GM19099 (cell line): ENCODE data around the gene ADGRL3.

Source experiments
- POLR2A ChIP-seq: IDR thresholded peaks from 3 replicates; pipeline ENCODE4 v1.6.1; 2011; ENCODE audit warnings: low read depth; ENCODE audit not compliant: insufficient read length; ENCODE audit errors: extremely low read depth

ADGRL3 gene

GRCh38 chr4:61770456-61770855, 570.3 kb downstream of the ADGRL3 start:
- TF ChIP-seq POLR2A, result no peak

GRCh38 chr4:61771056-61771455, 570.9 kb downstream of the ADGRL3 start:
- TF ChIP-seq POLR2A, result no peak

DNA sequence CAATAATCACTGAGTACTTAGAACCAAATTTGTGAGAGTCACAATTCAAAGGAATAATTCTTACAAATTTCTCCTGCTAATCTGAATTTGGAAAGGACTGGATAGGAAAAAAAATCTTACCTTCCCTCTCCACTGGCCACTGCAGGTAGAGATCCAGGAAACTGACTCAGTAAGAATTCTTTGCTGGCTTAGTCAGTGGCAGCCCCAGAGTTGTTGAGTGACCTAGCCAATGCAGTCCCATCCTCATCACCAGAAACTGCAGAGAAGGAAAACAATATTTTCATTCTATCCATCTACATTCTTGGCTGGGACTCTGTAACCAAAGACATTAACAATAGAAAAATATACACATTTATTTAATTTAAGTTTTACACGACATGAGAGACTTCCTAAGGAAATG, 572.0 kb downstream of the ADGRL3 start:
- TF ChIP-seq POLR2A, result no peak

DNA sequence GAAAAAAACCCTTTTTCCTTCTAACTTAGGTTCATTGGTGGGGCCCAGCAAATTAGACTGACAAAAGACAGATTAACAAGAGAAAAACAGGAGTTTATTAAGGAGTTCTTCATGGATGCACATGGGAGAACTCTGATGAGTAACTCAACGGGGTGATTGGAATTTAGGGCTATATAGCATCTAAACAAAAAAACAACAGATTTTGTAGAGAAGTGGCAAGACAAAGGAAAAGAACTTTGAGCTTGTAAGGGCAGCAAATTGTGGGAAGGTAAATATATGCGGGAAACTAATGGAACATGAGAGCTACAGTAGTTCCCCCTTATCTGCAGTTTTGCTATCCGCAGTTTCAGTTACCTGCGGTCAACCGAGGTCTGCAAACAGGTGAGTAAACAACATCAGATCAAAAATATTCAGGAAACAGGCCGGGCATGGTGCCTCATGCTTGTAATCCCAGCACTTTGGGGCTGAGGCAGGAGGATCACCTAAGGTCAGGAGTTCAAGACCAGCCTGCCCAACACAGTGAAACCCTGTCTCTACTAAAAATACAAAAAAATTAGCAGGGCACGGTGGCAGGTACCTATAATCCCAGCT, 573.6 kb downstream of the ADGRL3 start:
- no peak for TF ChIP-seq POLR2A

DNA sequence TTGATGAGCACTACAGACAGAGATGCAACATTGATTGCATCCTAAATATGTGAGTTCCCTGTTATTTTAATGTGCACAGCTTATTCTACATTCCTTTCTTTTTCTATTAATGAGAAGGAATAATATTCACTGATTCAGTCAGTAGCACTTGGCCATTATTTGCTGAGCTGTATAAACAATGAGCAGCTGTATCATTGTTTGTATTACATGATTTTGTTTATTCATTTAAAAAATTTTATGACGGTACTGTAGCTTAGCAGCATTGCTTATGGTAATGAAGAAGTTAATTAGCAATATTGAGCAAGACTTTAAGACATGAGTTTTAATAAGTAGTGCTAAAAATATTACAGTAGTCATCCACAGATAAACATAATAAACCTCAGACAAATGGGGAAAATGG, 582.0 kb downstream of the ADGRL3 start:
- no peak for TF ChIP-seq POLR2A

DNA sequence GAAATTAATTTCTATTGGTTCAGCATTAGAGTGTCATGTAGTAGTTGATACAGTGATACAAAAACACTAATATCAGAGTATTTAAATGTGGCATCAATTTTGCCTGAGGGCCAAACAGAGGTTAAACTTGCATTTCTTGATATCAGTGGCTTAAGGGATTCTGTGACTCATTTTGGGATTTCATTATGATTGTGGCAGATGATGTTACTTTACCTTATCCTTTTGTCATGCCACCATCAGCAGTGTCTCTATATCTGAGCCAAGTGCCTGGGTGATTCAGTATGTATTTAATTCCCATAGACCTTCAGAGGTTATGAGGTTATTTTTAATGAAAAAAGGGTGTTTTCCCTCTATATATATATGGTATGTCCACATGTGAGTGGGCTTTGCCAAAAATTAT, 582.9 kb downstream of the ADGRL3 start:
- no peak for TF ChIP-seq POLR2A

- no peak for TF ChIP-seq POLR2A
These were observed 585.6 kb downstream of the ADGRL3 start for GRCh38 chr4:61785761-61786160.

DNA sequence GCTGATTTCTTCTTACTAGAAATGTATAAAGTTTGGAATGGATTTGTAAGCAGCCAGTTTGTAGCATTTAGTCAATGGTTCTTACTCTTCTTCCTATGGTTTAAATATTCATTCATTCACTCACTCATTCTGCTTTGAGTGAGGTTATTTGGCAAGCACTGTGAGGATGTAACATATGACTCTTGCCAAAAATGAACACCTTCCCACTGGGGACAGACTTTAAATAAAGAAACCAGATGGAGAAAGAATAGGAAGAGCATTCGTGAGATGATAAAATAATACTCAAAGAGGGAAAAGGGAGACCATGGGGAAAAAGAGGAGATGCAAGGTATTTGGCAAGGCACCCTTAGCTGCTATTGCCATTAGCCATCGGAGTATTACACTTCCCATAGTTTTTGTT, 586.1 kb downstream of the ADGRL3 start:
- no peak for TF ChIP-seq POLR2A

DNA sequence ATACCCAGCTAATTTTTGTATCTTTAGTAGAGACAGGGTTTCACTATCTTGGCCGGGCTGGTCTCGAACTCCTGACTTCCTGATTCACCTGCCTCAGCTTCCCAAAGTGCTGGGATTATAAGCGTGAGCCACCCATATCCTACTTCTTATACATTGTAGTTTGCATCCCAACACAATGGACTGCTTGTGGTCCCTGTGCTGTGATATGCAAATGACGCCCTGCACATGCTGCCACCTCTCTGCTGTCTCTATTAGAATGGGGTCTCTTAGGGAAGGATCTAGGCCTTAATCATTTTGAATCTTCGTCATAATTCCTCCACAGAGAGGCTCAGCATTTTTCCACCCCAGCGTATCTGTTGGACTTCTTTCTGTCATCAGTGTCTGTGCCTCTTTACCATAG, 595.9 kb downstream of the ADGRL3 start:
- TF ChIP-seq POLR2A, result no peak

DNA sequence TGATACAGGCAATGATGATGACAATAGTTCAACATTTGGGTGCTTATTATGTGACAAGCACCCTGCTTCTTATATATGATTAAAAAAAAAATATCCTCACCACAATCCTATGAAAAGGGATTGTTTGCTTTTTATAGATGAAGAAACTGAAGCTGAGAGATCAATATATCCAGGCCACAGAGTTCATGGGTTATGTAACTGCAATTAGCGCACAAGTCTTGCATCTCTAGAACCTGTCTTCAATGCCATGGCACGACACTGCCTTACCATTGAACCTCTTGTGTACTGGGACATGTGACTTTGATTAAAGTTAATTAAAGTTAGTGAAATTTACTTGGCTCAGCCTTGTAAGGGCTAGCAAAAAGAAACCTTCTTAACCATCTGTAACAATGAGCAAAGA, 599.7 kb downstream of the ADGRL3 start:
- no peak for TF ChIP-seq POLR2A

DNA sequence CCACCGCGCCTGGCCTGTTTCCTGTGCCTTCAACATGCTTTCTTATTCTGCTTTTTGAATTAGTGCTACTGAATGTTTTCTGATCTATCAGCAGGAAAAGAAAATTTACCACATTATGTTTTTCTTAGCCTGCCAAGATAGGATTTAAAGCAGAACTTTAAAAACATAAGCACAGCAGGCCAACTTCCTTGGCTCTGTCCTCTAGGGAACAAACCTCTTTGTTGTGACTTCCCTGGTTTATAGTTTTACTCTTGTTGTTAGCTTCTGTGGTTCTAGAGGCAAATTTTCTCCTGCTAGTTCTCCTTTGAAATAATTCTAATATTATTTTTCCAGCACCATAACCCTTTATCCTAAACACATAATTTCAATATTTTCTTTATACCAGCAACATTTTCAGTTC, 605.1 kb downstream of the ADGRL3 start:
- no peak for TF ChIP-seq POLR2A

DNA sequence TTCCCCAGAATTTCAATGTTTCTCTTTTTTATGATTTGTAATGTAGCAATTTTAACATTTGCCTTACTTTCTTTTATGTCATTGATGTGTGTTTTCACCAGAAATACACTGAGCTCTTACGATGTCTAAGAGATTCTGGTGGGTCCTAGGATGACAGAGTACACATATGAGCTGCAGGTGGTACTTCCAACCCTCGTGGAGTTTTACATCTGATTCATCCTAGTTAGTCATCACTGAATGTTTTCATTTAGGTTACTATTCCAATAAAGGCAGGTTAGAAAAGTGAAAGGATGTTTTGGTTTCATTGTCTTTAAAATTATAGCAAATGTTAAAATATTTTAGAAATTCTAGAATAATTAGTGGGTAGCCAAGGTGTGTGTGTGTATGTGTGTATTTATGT, 605.9 kb downstream of the ADGRL3 start:
- TF ChIP-seq POLR2A, result no peak

DNA sequence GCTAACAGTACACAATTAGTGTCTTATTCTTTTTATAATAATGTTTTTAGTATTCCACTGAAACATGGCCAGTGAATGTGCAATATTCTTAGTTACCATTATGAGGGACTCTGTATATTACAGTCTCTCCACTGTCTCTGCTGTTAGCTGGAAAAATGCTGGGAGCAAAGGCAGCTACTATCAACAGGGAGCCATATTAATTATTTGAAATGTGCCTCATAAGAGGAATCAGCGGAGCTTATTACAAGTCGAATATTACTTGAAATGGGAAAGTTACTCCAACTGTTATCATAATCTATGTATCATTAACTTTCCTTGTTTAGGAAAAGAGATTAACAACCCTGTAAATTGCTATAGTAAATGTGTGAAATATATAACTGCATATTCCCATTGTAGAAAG, 612.0 kb downstream of the ADGRL3 start:
- no peak for TF ChIP-seq POLR2A

- no peak for TF ChIP-seq POLR2A
These were observed 616.9 kb downstream of the ADGRL3 start for GRCh38 chr4:61817071-61817470.

- no peak for TF ChIP-seq POLR2A
These were observed 620.0 kb downstream of the ADGRL3 start for GRCh38 chr4:61820136-61820535.

GRCh38 chr4:61824454-61824853, 624.3 kb downstream of the ADGRL3 start:
- TF ChIP-seq POLR2A, result no peak

DNA sequence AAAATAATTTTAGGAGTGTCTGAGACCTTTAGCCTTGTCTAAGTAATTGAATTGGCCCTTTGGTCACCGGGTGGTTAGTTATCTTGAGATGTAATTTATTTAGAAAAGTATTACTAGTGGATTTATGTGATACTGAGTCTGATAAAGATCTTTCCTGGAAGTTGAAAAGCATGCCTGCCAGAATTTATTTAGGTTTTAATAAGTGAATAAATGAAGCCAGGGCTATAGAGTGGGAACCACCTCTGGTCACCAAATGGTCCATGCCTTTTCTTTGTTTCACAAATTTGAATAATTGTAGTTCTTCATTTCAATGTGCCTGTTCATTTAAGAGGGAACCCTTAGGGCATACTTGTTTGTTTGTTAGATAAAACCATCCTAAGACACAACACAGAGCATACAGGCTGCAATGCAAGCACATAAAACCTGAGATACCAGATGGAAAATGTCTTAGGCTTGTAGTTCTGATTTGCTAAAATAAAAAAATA, 627.8 kb downstream of the ADGRL3 start:
- TF ChIP-seq POLR2A, result no peak
